GM12875 (cell line): ENCODE data around the gene RGSL1.

ENCODE experiments used
- H3K4me3 ChIP-seq: one replicate; pipeline ENCODE4 v1.5.1; 2011; ENCODE audit warnings: low read depth, low read length, control low read depth
- CTCF ChIP-seq: IDR thresholded peaks from 2 replicates; pipeline ENCODE4 v1.5.1; 2011; ENCODE audit warnings: low read depth, mild to moderate bottlenecking, control low read depth, inconsistent platforms, low read length, moderate library complexity, borderline replicate concordance; ENCODE audit not compliant: insufficient read depth

The RGSL1 gene

GRCh38 chr1:182450087-182450486, at the start of gene RGSL1:
Gene RGSL1, plus strand, starts transcription at chr1:182450146. Its CDS starts 20 bp downstream, at chr1:182450166.
- TF ChIP-seq CTCF: no peak
- H3K4me3 ChIP-seq: no peak within 1 kb of the TSS

- TF ChIP-seq CTCF: no peak
- H3K4me3 ChIP-seq: no peak within 1 kb of the TSS
These were observed 49.4 kb upstream of the RGSL1 start, which contains the start of gene TEDDM1 for GRCh38 chr1:182400567-182400966. Gene TEDDM1, minus strand, starts transcription at chr1:182400667. Its CDS starts 182 bp downstream, at chr1:182400485.

- no peak overlapping the region for H3K4me3 ChIP-seq
- peak; percentile 26; the same call in 1 of the 2 replicates for TF ChIP-seq CTCF
These were observed 45.2 kb upstream of the RGSL1 start for GRCh38 chr1:182404781-182405180.

- no peak for TF ChIP-seq CTCF
- no peak overlapping the region for H3K4me3 ChIP-seq
These were observed 44.4 kb upstream of the RGSL1 start for GRCh38 chr1:182405578-182405977.

- no peak for TF ChIP-seq CTCF
- no peak overlapping the region for H3K4me3 ChIP-seq
These were observed 43.9 kb upstream of the RGSL1 start for GRCh38 chr1:182406012-182406411.

GRCh38 chr1:182407724-182408123, 42.2 kb upstream of the RGSL1 start:
- no peak for TF ChIP-seq CTCF
- H3K4me3 ChIP-seq: no peak overlapping the region

- TF ChIP-seq CTCF: no peak
- no peak overlapping the region for H3K4me3 ChIP-seq
These were observed 41.4 kb upstream of the RGSL1 start for GRCh38 chr1:182408435-182409075.
